CD4-positive, alpha-beta T cell treated with Interleukin-21 for 1 hour (primary cell): ENCODE data around the gene RBMS2.
"Not testable (repeated sequence)": the region's sequence is repeated elsewhere in the genome, so short reads cannot be mapped to it uniquely, and the experiment has no call there.

ENCODE experiments used
- DNase-seq: peaks from one replicate; pipeline ENCODE4 v3.0.0-alpha.2; 2020

The RBMS2 gene, protein sequence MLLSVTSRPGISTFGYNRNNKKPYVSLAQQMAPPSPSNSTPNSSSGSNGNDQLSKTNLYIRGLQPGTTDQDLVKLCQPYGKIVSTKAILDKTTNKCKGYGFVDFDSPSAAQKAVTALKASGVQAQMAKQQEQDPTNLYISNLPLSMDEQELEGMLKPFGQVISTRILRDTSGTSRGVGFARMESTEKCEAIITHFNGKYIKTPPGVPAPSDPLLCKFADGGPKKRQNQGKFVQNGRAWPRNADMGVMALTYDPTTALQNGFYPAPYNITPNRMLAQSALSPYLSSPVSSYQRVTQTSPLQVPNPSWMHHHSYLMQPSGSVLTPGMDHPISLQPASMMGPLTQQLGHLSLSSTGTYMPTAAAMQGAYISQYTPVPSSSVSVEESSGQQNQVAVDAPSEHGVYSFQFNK

DNA sequence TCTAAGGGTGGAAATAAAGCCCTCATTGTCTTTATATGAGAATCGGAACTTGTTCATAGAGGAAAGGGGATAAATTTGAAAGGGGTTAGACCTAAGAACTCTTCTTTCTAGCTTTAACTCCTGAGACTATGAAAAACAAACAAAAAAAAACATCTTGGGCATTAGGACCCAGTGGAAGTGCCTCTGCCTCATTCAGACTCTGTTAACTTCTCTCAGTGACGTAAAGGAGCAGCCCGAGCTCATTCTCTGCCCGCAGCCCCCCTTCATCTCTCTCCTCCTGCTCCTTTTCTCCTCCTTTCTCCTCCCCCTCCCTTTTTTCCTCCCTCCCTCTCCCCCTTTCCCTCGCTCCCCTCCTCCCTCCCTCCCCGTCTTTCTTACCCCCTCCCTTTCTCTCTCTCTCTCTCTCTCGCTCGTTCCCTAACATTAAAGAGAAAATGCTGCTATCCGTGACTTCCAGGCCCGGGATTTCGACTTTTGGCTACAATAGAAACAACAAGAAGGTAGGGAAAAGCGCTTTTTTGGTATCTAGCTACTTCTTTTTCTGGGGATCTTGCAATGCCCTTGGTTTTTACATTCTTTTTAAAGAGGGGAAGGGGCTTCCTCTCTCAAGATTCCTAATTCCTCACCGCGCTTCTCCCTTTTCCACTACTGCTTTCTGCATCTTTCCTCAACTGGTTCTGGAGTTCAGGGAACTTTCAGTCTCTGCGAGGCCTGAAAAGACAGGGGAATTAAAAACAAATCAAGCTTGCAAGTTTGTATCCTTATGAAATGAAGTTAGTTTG is at the start of gene RBMS2:
Gene RBMS2 (plus strand): TSS at position 231 of the 782 bp plus-strand sequence. CDS start 204 bp downstream, at position 435.
- DNase-seq: peak; percentile 39

DNA sequence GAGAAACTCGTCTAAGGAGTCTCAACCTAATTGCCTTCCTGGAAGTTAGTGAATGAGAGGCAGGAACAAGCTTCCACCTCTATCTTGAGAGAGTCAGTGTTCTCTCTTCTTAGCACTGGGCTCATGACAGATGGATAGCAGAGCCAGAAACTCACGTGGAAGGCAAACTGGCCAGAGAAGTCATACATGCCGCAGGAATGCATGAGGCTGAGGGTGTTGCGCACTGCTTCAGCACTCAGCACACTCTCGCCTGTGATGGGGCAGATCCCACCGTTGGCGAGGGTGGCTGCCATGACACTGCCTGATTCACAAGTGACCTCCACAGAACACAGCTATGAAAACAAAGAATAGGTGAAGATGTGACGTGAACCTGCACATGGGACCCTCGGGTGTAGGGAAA is 47.2 kb upstream of the RBMS2 start:
- DNase-seq: no peak

DNA sequence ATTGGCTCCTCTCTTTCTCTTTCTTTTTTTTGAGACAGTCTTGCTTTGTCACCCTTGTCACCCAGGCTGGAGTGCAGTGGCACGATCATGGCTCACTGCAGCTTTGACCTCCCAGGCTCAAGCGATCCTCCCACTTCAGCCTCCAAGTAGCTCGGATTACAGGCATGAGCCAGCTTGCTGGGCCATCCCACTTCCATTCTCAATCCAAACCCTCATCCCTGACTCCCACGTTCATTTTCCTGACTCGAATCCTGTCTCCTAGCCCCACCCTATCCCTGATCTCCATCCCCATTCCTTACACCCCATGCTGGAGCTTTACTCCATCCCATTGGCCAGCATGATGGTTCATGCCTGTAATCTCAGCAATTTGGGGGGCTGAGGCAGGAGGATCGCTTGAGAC is 45.5 kb upstream of the RBMS2 start:
- no peak for DNase-seq

DNA sequence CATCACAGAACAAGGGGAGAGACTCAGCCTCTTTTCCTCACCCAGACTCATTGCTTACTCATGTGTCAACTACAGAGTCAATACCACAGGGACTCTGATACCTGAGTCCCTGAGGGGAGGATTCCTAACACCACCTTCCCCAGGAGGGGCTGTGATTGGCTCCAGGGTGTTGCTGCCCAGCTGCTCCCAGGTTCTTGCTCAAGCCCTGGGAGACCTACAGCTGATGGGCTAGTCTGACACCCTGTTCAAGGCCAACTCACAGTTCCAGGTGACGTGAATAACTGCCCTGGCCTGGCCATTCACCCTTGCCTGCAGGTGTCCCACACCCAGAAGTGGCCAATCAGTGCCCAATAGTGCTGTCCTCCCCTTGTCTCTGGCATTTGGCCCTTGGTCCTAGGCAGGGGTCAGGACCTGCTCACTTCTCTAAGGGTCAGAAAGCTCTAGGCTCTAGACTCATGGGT is 44.6 kb upstream of the RBMS2 start:
- no peak for DNase-seq

DNA sequence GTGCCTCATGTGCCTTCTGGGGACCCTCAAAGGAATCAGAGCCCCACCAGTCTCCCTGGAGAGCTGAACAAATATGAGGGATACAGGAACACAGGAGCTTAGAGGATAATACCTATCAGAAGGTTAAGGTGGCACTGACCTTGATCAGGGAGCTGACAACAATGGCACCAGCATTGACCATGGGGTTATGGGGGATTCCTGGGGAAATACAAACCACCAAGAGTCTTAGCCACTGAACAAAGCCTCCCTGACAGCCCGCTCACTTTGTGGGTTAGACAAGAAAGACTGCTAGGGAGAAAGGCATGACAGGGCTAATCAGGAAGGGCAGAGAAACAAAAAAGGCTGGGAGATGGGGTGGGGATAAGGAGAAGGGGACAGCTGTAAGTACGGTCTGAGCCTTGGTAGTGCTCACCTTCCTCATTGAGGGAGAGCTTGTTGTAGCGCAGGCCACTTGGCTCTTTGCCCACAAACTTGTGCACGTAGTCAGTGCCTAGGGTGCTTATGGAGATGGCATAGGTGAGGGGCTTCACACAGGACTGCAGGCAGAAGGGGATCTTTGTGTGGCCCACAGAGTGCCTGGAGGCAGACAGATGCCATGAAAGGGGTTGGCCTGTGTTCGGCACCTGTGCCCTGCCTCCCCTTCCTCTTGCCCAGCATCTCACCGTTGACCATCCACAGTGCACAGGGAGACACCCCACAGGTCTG is 43.9 kb upstream of the RBMS2 start:
- no peak for DNase-seq

DNA sequence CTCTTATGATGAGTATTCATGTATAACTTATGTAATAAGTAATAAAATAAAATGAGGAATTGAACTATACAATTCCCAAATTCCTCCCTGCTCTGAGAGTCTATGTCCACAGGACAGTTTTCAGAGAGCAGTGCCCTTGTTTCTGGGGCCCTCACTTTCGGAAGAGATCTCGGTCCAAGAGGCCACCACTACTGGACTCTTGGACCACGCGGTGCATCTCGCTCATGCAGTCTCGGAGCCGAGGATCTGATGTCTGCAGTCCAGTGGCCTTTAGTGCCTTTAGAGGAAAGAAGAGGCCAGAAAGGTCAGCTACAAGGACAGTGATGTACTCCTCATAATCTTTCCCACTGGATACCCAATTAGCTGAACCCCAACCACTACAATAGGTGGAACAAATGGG is 42.0 kb upstream of the RBMS2 start:
- DNase-seq: no peak

DNA sequence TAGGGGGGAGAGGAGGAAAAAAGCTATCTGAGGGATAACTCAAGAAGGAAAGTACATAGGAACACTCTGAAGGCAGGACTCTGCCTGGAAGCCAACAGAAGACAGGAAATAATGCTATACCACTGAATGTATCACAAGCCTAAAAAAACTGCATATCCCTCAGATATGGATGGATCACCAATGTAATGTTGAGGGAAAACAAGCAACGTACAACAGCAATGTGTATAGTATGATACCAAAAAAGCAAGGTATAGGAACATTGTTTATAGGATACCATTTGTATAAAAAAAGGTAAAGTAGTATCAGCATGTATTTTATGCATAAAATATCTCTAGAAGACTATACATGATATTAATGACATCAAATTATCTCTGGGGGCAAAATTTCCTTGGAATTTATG is 37.1 kb upstream of the RBMS2 start:
- no peak for DNase-seq

DNA sequence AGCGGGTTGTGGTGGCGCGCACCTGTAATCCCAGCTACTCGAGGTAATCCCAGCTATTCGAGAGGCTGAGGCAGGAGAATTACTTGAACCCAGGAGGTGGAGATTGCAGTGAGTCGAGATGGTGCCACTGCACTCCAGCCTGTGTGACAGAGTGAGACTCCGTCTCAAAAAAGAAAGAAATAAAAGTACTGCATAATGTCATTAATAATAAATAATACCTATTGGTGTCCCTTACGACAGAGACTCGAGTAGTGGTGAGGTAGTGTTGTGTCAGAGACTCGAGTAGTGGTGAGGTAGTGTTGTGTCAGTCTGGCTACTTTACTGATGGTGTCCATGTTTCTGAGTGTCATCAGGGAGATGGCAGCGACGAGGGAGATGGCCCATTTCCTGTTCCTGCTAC is 34.9 kb upstream of the RBMS2 start:
- DNase-seq: no peak

DNA sequence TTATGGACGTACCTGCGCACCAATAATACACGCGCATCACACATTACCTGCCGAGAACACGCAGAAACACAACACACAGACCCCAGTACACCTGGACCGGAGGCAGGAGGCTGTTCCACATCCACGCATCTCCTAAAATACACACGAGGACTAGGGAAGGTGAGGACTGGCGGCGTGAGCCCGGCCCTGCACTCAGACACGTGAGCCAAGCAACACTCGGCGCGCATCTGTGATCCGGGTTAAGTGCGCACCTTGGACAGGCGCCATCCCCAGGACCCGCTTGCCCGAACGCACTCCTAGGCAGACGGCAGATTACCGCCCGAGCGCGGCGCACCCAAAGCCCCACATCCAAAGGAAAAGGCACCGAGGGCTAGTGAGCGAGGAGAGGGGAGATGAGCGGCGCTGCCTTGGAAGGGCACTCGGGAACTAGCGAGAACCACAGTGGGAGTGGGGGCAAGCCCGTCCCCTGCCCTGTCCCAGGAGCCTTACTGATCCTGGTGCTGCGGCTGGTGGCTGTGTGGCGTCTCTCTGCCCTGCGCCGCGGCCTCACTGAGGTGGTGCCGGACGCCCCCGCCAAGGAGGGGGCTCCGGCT is 34.1 kb upstream of the RBMS2 start:
- DNase-seq: peak; percentile 10

DNA sequence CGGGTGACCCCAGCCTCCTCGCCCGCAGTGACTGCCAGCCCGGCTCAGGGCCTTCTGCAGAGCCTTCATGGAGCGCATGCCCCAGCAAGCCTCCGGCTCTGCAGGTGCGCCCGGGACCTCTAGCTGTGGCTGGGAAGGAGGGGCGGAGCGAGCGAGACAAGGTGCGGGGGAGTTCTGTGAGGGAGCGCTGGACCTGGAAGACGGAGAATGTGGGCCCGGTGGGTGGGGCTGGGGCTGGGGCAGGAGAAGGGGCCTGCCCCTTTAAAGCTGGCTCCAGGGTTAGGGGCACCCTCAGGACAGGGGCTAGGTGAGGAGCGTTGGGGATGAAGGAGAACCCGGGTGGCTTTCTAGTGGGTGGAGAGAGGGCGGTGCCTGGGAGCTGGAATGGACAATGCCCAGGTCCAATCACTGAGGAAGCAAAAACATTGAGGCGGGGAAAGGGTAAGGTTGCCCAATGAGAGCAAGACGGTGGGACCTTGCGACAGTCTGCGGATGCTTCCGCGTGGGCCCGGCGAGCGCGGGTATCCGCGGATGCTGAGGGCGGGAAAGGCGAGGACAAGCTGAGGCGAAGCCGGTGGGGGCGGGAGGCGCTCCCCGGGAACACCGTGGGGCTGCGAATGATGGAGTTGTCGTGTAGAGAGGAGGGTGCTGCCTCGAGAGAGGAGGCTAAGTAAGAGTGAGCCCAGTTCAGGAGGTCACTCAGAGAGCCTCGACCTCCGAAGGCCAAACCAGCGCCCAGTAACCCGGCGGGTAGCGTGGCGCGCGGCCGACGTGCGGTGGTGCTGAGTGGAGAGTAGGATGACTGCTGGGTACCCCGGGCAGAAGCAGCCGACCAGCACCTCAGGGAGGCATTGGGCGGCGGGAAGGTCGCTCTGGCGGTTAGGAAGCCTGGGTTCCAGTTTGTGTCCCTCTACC is 33.3 kb upstream of the RBMS2 start, which contains the start of gene GLS2:
Gene GLS2 (minus strand): TSS at position 121 of the 915 bp plus-strand sequence. CDS start 43 bp downstream, at position 78.
- DNase-seq: peak; percentile 86

DNA sequence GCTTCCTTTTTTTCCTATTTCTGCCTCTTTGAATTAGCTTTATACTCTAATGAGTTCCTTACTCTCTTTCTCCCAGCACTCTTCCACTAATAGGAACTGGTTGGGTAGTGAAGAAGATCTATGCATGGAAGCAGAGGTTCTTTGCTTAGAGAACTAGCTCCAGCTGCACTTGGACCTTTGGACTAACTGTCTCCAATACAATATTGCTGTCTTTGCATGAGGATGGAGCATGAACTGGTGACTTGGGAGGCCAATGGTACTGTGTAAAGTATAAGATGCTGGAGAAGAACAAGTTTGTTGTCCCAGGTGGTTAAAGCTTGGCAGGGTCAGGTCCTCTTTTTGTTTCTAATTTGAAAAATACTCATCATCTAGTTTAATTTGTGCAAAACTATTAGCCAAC is 31.3 kb upstream of the RBMS2 start:
- no peak for DNase-seq

DNA sequence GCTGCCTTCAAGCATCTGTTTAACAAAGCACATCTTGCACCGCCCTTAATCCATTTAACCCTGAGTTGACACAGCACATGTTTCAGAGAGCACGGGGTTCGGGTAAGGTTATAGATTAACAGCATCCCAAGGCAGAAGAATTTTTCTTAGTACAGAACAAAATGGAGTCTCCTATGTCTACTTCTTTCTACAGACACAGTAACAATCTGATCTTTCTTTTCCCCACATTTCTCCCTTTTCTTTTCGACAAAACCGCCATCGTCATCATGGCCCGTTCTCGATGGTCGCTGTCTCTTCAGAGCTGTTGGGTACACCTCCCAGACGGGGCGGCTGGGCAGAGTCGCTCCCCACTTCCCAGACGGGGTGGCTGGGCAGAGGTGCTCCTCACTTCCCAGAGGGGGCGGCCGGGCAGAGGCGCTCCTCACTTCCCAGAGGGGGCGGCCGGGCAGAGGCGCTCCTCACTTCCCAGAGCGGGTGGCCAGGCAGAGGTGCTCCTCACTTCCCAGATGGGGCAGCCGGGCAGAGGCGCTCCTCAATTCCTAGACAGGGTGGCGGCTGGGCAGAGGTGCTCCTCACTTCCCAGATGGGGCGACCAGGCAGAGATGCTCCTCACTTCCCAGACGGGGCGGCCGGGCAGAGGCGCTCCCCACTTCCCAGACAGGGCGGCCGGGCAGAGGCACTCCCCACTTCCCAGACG is 28.1 kb upstream of the RBMS2 start:
- not testable (repeated sequence) for DNase-seq

DNA sequence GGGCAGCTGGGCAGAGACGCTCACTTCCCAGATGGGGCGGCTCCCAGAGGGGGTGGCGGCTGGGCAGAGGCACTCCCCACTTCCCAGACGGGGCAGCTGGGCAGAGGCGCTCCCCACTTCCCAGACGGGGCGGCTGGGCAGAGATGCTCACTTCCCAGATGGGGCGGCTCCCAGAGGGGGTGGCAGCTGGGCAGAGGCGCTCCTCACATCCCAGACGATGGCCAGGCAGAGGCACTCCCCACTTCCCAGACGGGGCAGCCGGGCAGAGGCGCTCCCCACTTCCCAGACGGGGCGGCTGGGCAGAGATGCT is 27.6 kb upstream of the RBMS2 start:
- DNase-seq: not testable (repeated sequence)

DNA sequence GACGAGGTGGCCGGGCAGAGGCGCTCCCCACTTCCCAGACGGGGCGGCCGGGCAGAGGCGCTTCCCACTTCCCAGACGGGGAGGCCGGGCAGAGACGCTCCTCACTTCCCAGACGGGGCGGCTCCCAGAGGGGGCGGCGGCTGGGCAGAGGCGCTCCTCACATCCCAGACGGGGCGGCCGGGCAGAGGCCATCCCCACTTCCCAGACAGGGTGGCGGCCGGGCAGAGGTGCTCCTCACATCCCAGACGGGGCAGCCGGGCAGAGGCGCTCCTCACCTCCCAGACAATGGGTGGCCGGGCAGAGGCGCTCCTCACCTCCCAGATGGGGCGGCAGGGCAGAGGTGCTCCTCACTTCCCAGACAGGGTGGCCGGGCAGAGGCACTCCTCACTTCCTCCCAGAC is 27.1 kb upstream of the RBMS2 start:
- not testable (repeated sequence) for DNase-seq

DNA sequence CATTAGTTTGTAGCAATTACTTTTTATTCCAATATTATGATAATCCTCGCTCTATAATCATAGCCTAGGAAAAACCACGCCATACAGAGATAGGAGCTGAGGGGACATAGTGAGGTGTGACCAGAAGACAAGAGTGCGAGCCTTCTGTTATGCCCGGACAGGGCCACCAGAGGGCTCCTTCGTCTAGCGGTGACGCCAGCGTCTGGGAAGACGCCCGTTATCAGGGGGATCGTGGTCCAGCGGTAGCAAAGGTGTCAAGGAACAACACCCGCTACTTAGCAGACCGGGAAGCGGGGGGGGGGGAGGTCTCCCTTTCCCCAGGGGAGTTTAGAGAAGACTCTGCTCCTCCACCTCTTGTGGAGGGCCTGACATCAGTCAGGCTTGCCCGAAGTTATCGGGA is 24.9 kb upstream of the RBMS2 start:
- peak; percentile 64 for DNase-seq

DNA sequence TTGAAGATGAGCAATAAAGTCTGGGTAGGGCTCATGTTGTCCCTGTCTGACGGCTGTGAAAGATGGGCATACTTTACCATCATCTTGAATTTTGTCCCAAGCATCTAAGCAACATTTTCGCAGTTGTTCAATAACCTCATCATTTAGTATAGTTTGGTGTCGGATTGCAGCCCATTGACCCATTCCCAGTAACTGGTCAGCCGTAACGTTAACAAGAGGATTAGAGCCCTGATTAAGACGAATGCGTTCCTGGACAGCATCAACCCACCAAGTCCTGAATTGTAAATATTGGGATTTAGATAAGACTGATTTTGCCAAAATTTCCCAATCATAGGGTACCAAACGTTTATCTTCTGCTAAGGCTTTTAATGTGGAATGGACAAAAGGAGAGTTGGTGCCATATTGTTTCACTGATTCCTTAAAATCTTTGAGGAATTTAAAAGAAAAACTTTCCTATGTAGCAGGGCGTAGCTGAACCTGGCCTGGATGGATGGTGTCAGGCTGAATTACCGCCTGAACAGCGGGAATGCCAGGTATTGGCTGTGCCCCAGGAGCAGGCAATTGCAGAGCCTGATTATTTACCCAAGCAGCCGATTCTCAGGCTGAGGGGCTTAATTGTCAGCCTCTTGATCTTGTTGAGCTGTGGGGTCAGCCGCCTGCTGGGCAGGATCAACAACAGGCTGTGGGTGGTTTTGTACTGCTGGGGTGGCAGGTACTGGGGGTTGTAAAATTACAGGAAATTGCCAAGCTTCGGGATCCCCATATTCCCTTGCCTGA is 23.3 kb upstream of the RBMS2 start:
- not testable (repeated sequence) for DNase-seq

DNA sequence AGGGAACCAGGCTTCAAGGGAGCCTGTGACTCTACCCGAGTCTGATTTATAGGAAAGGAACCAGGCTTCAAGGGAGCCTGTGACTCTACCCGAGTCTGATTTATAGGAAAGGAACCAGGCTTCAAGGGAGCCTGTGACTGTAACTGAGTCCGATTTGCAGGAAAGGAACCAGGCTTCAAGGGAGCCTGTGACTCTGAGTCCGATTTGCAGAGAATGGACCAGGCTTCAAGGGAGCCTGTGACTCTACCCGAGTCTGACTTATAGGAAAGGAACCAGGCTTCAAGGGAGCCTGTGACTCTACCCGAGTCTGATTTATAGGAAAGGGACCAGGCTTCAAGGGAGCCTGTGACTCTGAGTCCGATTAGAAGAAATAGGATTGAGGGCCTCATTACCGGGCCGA is 22.2 kb upstream of the RBMS2 start:
- DNase-seq: not testable (repeated sequence)

DNA sequence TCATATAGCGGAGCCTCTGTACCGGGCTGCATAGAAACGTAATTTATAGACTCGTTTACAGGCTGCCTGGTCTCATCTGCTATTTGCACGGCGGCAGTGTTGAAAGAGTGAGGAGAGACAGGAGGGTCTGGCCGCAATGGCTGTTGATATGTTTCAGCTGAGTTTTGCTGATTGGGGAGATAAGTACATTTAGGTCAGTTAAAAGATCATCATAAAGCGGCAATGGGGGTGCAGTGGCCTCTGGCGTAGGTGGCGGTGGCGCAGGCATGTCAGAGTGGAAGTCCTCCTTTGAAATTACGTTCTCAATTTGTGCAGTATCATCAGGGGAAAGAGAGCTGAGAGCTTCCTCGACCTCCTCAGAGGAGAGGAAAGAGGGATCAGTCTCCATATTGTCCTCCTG is 21.7 kb upstream of the RBMS2 start:
- DNase-seq: not testable (repeated sequence)

DNA sequence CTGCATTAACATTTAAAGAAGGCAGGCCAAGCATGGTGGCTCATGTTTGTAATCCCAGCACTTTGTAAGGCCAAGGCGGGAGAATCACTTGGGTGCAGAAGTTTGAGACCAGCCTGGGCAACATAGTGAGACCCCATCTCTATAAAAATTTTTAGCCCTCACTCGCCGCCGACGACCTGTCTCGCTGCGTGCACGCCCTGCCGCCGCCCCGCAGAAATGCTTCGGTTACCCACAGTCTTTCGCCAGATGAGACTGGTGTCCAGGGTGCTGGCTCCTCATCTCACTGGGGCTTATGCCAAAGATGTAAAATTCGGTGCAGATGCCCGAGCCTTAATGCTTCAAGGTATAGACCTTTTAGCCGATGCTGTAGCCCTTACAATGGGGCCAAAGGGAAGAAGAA is 10.8 kb upstream of the RBMS2 start:
- DNase-seq: no peak

DNA sequence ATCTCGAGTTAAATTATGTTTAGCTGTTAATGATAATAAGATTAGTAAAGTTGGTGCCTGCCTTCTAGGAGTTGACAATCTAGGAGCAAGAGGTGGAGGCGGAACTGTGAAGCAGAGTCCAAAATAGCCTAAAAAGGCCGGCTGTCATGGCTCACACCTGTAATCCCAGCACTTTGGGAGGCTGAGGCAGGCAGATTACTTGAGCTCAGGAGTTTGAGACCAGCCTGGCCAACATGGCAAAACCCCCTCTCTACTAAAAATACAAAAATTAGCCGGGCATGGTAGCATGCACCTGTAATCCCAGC is 7.7 kb upstream of the RBMS2 start:
- DNase-seq: not testable (repeated sequence)

DNA sequence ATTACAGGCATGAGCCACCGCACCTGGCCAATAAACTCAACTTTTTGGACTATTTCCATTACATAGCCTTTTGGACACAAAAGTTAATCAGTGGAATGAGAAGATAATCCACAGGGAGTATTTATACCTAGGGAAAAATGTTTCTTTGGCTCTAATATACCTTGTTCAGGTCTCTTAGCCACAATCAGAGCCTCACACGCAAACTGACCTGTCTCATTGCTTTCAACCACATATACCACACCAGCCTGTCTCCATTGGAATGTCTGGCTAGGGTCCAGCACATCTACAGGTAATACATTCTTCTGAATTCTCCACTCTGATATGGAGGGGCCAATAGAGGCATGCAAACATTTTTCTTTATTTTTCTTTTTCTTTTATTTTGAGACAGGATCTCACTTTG is 3.8 kb upstream of the RBMS2 start:
- no peak for DNase-seq
